SK-N-MC (cell line): ENCODE results near the gene SPG21.

Experiments
- EZH2 ChIP-seq: fragments of 200-600 bp; sonication (generic); IDR thresholded peaks from one replicate; pipeline ENCODE4 v1.6.1; 2017; ENCODE audit warnings: antibody characterized with exemption
- FOXP2 ChIP-seq: optimal IDR thresholded peaks from 2 replicates; pipeline ENCODE3; 2011; ENCODE audit warnings: mild to moderate bottlenecking, moderate library complexity; ENCODE audit not compliant: insufficient read depth; ENCODE audit errors: extremely low read length, control extremely low read depth
- POLR2AphosphoS5 ChIP-seq: IDR thresholded peaks from 2 replicates; pipeline ENCODE4 v1.6.1; 2012; ENCODE audit warnings: mild to moderate bottlenecking, low read depth, low read length, borderline replicate concordance

GRCh38 chr15:64997745-64998375 lies 8.1 kb upstream of the SPG21 start:
- TF ChIP-seq EZH2, result no peak
- TF ChIP-seq POLR2AphosphoS5, result no peak
- TF ChIP-seq FOXP2, result no peak
